ENCODE results near the gene RAB41.
"Not testable (repeated sequence)": the region's sequence is repeated elsewhere in the genome, so short reads cannot be mapped to it uniquely, and the experiment has no call there.

The RAB41 gene

DNA sequence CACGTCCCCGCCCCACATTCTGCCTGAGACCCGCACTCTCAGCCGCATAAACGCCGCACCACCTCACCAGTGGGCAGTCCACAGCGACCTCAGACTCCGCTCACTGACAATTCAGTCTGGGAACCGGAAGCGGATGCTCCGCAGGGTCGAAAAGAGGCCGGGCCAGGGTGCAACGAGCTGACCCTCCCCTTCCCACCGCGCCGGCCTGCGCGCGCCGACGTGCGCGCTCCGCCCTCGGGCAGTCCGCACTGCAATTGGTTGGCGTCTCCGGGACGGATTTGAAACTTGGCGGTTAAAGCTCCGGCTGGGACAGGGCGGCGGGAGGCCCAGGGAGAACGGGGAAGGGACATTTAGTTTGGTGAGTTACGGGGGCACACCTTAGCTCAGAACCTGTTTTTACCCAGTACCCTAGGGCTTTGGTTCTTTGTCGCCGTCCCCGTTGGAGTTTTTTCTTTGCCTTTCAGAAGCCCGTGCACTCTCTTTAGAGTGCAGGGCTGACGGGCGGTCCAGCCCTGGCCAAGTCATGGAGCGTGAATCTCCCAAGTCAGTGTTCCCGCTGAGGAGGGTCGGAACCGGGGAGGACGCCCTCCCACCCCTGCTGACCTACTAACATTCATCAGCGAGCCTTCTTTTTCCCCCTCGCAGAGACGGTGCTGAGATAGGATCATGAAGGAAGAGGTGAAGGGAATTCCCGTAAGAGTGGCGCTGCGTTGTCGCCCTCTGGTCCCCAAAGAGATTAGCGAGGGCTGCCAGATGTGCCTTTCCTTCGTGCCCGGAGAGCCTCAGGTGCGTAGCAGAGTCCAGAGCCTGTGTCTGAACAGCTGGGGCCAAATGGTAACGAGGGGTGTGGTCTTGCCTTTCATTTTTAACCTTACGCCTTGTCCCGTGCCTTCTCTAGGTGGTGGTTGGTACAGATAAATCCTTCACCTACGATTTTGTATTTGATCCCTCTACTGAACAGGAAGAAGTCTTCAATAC lies 8.1 kb downstream of the RAB41 start, which contains the start of the genes KIF4A and PDZD11:
Gene KIF4A, plus strand, starts transcription at position 312 of the 978 bp plus-strand sequence. Its CDS starts 355 bp downstream, at position 667.
Gene PDZD11, minus strand, starts transcription at position 135 of the 978 bp plus-strand sequence. CDS start 586 bp downstream, outside the sequence.
- DNase-seq (ENCODE audit: low read depth): peak; percentile 68

DNA sequence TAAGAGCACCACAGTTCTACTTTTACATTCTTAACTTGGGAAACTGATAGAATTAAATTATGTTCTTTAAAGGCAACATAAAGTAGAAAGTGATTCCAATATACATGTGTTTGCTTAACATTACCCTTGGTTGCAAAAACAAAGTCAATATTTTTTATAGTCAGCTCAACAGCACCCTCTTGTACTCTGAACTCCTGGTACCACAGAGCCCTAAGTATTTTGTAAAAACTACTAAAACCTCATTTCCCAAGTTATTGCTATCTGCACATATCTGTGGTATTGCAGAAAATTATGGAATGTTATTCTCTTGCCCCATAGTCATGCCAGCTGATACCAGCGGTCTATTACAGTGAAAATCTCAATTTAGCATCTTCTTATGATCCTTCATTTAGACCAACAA lies 10.8 kb downstream of the RAB41 start:
- DNase-seq (ENCODE audit: low read depth): no peak

DNA sequence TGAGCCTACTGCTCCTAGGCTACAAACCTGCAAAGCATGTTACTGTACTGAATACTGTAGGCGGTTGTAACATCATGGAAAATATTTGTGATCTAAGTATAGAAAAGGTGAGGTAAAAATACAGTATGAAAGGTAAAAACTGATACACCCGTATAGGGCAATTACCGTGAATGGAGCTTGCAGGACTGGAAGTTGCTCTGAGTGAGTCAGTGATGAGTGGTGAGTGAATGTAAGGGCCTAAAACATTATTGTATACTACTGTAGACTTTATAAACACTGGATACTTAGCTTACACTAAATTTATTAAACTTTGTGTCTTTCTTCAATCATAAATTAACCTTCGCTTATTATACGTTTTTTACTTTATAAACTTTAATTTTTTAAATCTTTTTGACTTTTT lies 11.6 kb downstream of the RAB41 start:
- DNase-seq (ENCODE audit: low read depth): no peak

DNA sequence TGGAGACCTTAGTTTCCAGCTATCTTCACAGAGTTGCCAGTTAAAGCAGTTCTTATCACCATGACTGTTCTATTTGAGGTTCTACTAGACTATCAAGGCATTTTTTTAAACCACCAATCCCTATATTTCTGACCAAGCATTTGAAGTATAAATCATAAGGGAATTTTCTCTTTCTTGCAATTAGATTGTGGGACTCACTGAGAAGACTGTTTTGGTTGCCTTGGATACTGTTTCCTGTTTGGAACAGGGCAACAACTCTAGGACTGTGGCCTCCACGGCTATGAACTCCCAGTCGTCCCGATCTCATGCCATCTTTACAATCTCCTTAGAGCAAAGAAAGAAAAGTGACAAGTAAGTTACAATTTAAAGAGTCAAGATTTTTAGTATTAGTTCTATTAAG lies 19.7 kb downstream of the RAB41 start:
- no peak for DNase-seq (ENCODE audit: low read depth)

DNA sequence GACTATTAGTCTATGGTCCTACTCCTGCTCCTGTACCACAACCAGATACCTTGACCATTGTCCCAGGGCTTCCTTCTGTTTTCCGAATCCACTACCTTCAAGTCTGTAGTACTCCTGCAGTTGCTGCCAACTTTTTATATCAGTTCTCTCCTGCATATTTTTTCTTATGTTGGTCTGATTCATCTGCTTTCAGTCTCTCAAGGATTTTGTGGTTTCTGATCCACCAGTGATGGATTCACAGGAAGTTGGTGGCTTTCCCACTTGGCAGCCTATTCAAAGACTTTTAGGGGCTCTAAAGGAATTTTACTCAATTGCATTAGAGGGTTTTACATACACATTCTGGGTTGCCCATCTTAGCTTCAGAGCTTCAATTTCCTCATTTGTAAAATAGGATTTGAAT lies 31.5 kb downstream of the RAB41 start:
- no peak for DNase-seq (ENCODE audit: low read depth)

DNA sequence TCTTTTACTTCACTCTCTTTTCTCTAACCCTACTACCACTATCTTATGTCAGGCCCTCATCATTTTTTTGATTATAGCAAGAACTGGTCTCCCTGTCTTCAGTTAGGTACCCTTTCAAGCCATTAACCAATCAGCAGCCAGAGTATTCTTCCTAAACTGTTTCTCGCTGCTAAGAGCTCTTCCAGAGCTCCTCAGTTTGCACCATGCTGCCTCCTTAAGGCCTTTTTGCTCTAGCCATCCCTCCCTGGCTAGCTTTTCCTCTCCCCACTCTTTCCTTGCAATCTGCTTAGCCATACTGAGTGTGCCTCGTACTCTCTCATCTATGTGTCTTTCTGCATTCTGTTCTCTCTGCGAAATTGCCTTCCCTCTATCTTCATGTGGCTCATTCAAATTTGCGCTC lies 40.8 kb downstream of the RAB41 start:
- DNase-seq (ENCODE audit: low read depth): no peak

DNA sequence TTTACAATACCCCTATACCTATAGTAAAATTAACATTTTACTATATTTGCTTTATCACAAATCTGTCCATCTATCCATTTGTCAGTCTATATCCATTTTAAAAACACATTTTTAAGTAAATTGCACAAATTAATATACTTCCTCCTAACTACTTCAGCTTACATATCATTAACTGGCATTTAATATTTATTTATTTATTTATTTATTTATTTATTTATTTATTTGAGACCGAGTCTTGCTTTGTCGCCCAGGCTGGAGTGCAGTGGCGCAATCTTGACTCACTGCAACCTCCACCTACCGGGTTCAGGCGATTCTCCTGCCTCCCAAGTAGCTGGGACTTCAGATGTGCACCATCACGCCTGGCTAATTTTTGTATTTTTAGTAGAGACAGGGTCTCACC lies 41.7 kb downstream of the RAB41 start:
- not testable (repeated sequence) for DNase-seq (ENCODE audit: low read depth)

DNA sequence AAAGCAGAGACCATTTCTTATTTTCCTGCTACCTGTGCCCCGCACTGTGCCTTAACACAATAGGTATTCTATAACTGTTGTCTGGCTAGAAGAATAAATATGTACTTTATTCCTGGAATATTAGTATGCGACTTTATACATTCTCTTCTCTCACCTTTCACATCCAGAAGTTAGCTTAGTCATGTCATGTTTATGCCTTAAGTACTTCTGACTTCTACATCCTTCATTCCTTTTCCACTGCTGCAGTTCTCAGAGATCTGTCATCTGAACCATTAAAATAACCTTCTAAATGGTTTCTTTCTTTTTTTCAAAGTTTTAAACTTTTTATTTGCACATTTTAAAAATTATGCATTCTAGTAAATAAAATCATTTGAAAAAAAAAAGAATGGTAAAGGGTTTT lies 42.4 kb downstream of the RAB41 start:
- DNase-seq (ENCODE audit: low read depth): no peak

DNA sequence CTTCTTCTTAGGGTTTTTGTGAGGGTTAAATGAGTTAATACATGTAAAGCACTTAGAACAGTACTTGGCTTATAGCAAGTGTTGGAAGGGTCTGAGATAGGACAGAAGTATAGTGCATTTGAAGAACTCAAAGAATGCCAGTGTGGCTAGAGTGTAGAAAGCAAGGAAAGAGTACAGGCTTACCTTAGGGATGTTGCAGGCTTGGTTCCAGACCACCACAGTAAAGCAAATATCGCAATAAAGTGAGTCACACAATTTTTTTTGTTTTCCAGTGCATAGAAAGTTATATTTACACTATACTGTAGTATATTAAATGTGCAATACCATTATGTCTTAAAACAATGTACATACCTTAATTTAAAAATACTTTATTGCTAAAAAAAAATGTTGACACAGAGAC lies 49.2 kb downstream of the RAB41 start:
- DNase-seq (ENCODE audit: low read depth): no peak

DNA sequence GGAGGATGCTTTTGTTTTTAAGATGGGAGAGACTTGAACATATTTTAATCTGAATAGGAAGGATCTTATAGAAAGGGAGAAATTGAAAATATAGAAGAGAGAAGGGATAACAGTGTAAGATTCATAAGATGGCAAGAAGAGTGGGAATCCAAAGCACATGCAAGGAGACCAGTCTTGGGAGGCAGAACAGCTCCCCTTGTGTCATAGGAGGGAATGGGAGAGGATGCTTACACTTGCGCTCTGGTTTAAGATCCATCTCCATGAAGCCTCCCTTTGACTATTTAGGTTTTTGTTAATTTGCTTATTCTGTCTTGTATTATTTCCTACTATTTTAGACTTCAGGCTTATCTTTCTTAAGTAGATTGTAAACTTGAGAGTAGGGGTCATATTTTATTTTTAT lies 50.6 kb downstream of the RAB41 start:
- no peak for DNase-seq (ENCODE audit: low read depth)
